GM18499 (cell line): ENCODE results near the gene SMNDC1.
"Not testable (repeated sequence)": the region's sequence is repeated elsewhere in the genome, so short reads cannot be mapped to it uniquely, and the experiment has no call there.

Experiments
- ATAC-seq: cut with Tn5 transposase; IDR thresholded peaks from one replicate; pipeline ENCODE4 v1.9.1; 2021; ENCODE audit warnings: moderate number of reproducible peaks; ENCODE audit not compliant: insufficient read depth, unreplicated experiment

SMNDC1 gene

GRCh38 chr10:110286841-110287240 lies 17.9 kb downstream of the SMNDC1 start:
- no peak for ATAC-seq

DNA sequence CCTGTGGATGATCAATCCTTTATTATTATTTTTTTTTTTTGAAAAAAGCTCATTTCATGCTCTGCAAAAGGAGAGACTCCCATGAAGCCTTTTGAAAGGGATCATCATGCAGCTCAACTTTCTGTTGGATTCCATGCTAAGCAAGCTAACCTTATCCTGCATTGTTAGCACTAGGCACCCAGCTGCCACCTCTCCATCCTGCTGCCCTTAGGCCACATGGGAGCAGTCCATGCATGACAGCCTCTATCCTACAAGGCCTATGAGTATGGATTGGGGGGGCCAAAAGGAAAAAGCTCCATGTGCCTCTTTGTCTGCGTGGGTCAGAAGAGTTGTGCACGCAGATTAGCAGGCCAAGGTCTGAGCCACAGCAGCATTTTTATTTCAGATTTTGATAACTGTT lies 19.2 kb downstream of the SMNDC1 start:
- ATAC-seq, result no peak

DNA sequence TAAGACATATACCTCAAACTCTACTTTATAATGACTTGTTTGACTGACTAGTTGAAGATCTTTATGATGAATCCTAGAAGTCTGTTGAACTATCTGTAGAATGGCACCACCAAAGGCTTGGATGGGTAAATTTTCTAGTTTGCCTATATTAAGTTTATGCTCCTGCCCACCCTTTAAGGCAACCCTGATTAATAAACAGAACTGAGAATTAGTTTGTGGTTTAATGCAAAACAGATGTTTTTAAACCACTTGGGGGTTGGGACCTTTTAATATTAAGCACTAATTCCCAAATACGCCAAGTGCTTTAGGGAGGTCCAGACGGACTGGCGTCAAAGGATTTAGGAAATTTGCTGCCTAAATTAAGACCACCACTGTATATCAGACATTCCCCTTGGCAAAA lies 20.5 kb downstream of the SMNDC1 start:
- ATAC-seq, result no peak

DNA sequence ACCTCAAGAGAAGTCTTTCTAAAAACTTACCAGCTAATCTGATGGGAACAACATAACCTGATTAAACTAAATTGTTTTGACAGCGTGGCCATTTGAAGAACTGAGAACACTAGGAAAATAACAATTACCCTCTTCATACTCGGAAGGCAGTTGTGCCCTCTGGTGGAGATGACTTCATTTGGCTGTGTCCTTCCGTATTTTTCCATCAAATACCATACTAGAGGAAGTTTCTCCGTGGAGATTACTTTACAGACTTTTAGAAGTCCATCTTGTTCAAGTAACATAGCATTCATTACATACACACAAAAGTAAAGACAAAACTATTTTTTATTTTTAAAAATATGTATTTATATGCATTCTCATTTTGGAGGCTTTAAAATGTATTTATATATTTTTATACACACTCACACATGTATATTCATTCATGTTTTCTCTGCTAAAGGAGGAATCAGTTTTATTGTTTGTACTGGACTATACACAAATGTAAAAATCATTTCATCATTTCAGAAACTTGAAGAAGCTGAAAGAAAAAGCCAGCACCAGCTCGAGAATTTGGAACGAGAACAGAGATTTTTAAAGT lies 25.2 kb downstream of the SMNDC1 start:
- no peak for ATAC-seq

DNA sequence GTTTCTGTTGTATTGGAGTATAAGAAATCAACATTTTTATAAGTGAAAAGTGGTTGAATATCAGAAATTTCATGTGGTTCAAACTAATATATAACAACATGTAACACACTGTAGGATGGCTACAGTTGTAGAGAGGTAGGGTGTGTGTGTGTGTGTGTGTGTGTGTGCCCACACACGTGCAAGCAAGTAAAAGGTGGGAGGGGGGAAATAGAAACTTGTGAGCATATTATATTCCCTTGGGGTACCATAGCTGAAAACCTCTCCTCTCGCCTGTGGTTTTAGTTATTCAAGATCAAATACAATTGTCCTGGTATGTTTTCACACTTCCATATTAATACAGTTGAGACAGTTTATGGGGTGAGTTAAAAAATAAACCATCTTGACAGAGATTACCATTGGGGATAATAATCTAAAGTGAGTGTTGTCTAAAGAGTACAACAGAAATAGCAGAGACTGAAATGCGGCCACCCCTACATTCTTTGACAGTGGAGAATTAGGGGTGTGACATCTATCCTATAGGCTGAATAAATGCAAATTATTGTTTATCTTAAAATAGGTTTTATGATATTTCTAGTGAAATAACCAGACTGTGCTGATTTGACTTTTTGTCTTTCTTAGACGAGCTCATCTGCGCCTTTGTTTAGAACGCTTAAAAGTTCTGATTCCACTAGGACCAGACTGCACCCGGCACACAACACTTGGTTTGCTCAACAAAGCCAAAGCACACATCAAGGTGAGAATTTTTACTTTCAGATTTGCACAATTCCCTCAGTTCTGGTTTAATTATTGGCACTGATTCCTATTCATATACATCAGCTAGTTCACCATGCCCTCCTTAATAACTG lies 25.9 kb downstream of the SMNDC1 start:
- ATAC-seq, result no peak

DNA sequence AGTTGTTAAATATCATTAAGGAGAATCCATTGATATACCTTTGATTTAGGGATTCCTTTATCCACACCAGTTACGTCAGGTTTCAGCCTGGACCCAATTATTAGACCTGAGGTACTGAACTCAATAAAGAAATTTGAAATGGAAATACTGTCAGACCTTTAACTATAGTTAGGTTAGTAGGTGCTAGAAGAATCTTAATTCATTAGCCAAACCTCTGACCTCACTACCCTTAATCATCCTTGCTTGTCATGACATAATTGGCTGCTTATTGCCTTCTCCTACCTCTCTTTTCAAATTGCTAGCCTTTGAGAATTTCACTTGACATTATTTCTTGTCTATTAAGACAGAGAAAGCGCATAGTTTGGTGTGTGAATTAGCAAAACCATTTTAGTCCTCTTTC lies 27.1 kb downstream of the SMNDC1 start:
- no peak for ATAC-seq

GRCh38 chr10:110276603-110277002 lies 28.1 kb downstream of the SMNDC1 start:
- ATAC-seq, result no peak

DNA sequence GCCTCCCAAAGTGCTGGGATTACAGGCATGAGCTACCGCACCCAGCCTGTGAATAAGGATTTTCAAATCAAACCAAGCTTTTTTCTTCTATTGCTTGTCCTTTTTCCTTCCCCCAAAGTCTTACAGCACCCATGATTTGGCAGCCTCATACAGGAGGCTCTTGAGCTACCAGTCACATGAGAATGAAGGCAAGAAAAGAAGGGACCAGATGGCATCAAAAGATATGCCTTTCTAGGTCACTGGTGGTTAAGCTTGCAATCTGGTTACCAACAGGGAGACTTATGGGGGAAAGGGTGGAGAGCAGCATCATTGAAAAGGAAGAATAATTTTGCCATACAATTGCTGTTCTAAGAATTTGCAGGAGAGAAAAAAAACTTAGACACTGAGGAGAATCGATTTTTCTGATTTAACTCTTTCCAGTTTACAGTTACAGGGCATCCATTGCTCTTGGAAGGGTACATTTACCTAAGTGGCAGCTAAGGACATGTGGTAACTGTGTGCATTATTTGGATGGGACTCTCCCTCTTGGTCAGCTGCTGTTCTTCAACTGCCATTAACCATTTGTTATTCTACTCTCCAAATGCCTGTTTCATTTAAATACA lies 29.5 kb downstream of the SMNDC1 start:
- ATAC-seq, result no peak

DNA sequence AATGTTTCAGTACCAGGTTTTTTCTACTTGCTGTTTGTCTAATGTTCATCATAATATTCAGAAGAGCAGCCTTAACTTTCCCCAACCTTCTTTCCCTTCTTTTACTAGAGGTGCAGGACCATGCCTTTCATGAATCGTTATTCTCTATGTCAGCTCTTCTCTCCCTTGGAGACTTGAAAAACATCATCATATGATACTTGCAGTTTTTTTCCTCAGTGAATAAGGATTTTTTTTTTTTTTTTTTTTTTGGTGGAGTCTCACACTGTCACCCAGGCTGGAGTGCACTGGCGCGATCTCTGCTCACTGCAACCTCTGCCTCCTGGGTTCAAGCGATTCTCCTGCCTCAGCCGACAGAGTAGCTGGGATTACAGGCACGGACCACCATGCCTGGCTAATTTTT lies 30.1 kb downstream of the SMNDC1 start:
- no peak for ATAC-seq

GRCh38 chr10:110274072-110274627 lies 30.6 kb downstream of the SMNDC1 start:
- ATAC-seq, result no peak

GRCh38 chr10:110273474-110273873 lies 31.2 kb downstream of the SMNDC1 start:
- no peak for ATAC-seq

DNA sequence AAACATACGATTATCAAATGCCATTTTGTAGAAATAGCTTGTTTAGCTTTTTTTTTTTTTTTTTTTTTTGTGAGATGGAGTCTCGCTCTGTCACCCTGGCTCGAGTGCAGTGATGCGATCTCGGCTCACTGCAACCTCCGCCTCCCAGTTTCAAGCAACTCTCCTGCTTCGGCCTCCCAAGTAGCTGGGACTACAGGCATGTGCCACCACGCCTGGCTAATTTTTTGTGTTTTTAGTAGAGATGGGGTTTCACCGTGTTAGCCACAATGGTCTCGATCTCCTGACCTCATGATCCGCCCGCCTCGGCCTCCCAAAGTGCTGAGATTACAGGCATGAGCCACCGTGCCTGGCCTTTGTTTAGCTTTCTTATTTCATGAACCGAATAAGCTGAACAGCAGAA lies 31.7 kb downstream of the SMNDC1 start:
- ATAC-seq, result not testable (repeated sequence)

DNA sequence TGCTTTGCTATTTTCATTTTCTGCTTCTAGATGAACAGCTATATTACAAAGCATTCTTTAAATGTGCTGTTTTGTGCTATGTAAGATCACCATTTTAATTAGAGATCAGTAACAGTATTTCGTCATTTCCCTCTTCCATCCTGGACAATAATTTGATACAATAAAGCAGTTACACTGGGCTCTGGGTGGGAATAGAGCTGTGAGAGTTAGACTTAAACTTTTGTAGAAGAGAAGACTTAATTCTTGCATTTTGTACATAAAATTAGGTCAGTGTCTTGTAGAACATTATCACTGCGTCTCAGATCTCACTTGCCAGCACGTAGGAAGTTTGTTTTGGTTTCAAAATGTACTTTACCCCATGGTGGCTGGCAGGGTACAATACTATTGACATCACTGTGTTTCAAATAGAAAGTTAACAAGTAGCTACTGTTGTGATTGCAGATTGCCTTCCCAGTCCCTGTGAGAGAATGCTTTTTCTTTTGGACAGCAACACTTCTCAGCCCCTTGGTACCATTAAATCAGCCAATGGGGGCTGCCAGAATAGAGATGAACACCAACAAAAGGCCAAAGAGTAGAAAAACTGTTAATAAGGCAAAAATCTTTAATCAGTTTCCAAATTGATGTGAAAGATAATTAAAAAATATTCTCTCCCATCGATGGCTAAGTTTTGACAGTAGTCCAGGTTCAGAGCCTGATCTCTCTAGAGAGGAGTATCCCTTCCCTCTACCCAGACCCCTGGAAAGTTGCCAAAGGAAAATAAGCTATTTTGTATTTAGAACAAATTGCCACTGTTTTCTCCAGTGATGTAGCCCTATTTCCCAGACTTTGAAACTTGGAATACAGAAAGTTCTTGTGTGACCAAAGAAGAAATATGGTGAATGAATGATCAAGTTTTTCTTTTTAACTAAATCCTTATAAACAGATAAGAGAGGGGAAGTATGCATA lies 35.1 kb downstream of the SMNDC1 start:
- no peak for ATAC-seq

- no peak for ATAC-seq
Observed at GRCh38 chr10:110268971-110269370, 35.7 kb downstream of the SMNDC1 start.

GRCh38 chr10:110268442-110268841 lies 36.3 kb downstream of the SMNDC1 start:
- no peak for ATAC-seq

- no peak for ATAC-seq
Observed at GRCh38 chr10:110267276-110267675, 37.4 kb downstream of the SMNDC1 start.

GRCh38 chr10:110265573-110266193 lies 39.0 kb downstream of the SMNDC1 start:
- ATAC-seq, result no peak

GRCh38 chr10:110263164-110263563 lies 41.6 kb downstream of the SMNDC1 start:
- ATAC-seq, result no peak

DNA sequence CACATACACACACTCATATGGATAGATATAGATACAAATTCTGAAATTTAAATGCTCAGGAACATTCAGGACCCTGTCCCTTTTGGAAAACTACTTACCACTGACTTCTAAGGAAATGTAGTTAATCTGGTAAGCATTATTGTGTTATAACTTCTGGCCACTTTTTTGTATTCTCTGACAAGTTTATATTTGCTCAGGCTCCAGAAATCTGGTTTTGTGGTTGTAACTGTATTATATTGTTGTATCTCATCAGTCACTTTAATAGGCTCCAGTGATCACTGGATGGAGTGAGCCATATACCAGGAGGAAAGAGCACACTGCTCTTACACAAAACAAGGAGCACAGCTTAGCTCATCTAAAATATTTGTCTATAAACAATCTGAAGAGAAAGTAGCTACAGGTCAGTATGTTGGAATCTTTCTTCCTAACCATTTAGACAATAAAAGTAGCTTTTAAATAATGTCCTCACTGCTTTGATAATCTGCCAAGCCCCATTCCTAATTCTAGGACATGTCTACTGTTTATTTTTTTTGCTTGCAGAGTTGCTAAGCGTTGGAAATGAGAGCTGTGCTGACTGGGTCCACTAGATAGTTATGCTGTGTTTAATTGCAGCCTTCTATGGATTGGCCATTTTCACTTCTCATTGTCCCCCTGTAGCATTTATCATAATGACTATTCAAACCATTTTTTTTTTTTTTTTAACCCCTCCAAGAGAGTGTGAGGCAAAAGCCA lies 43.8 kb downstream of the SMNDC1 start:
- ATAC-seq, result no peak
